PC-9 (cell line): ENCODE data around the gene GSK3B. TPM values are rescaled to one million over a fixed set of nuclear protein-coding genes. Genes with fewer than 3 reads are reported as not detected.
"Not testable (repeated sequence)": the region's sequence is repeated elsewhere in the genome, so short reads cannot be mapped to it uniquely, and the experiment has no call there.

Experiments
- BruUV-seq: library from RNA; stranded (reverse); fragments of 400-500 nt; replicated peaks from 2 replicates; lab custom pipeline; 2021; lab: Mats Ljungman, UMichigan
- CTCF ChIA-PET: fragments of 300-600 bp; sonication (Branson Sonifier 250); formaldehyde crosslinking; loops from one replicate; lab custom pipeline; 2022; ENCODE audit warnings: antibody characterized with exemption; lab: Charles Lee
- POLR2A ChIA-PET: fragments of 300-600 bp; sonication (Branson Sonifier 250); formaldehyde crosslinking; loops from one replicate; lab custom pipeline; 2022; ENCODE audit warnings: antibody characterized with exemption; ENCODE audit not compliant: unreplicated experiment; lab: Charles Lee
- DNase-seq, 2 experiments: peaks; one replicate each; pipeline versions ENCODE4 v3.0.0 to v3.0.0-alpha.2; 2015 to 2022; ENCODE audit warnings: mixed read lengths in 1 of 2
- H2AFZ ChIP-seq: fragments of 200-600 bp; sonication (generic); 2 replicates; pipeline ENCODE4 v1.8.1; 2017; ENCODE audit warnings: antibody characterized with exemption
- H3F3A ChIP-seq: fragments of 200-600 bp; sonication (generic); 2 replicates; pipeline ENCODE4 v1.8.1; 2017; ENCODE audit warnings: antibody characterized with exemption, mild to moderate bottlenecking, low read depth; ENCODE audit not compliant: insufficient read depth
- H3K27ac ChIP-seq: fragments of 200-600 bp; sonication (generic); 2 replicates; pipeline ENCODE4 v1.6.1; 2016; ENCODE audit warnings: mixed run types
- H3K27me3 ChIP-seq: fragments of 200-600 bp; sonication (generic); 2 replicates; pipeline ENCODE4 v1.6.1; 2016; ENCODE audit warnings: low read depth, mixed run types; ENCODE audit not compliant: insufficient read depth
- H3K36me3 ChIP-seq: fragments of 200-600 bp; sonication (generic); 2 replicates; pipeline ENCODE4 v1.6.1; 2016; ENCODE audit warnings: low read depth, mixed run types
- H3K4me1 ChIP-seq: fragments of 200-600 bp; sonication (generic); replicated peaks from 2 replicates; pipeline ENCODE4 v1.6.1; 2016; ENCODE audit warnings: mixed run types; ENCODE audit not compliant: insufficient read depth
- H3K4me2 ChIP-seq: fragments of 200-600 bp; sonication (generic); 2 replicates; pipeline ENCODE4 v1.6.1; 2017; ENCODE audit warnings: mixed run types
- H3K4me3 ChIP-seq: fragments of 200-600 bp; sonication (generic); 2 replicates; pipeline ENCODE4 v1.6.1; 2016; ENCODE audit warnings: mixed run types
- H3K79me2 ChIP-seq: fragments of 200-600 bp; sonication (generic); 2 replicates; pipeline ENCODE4 v1.6.1; 2017; ENCODE audit warnings: low read depth, mixed run types
- H3K9me2 ChIP-seq: fragments of 200-600 bp; sonication (generic); 2 replicates; pipeline ENCODE4 v1.8.1; 2017; ENCODE audit warnings: mild to moderate bottlenecking; ENCODE audit not compliant: insufficient read depth
- H3K9me3 ChIP-seq: fragments of 200-600 bp; sonication (generic); 2 replicates; pipeline ENCODE4 v1.8.1; 2016; ENCODE audit warnings: low read depth; ENCODE audit not compliant: insufficient read depth
- H4K20me1 ChIP-seq: fragments of 200-600 bp; sonication (generic); 2 replicates; pipeline ENCODE4 v1.8.1; 2017; ENCODE audit not compliant: insufficient read depth
- EZH2 ChIP-seq: fragments of 200-600 bp; sonication (generic); IDR thresholded peaks from 2 replicates; pipeline ENCODE4 v1.8.0; 2017; ENCODE audit warnings: antibody characterized with exemption, low read depth
- intact Hi-C: fragments of 100-400 bp; cut with micrococcal nuclease; formaldehyde crosslinking; loops from one replicate; pipeline ENCODE4 v1.10.0; 2022; ENCODE audit not compliant: unreplicated experiment
- total RNA-seq: library from RNA; stranded (reverse); gene quantifications from 2 replicates; pipeline ENCODE4 v1.2.3, GENCODE V29; 2021
- TF ChIP-seq, protein P1 (sequence below): fragments of 200-600 bp; sonication (generic); conservative IDR thresholded peaks from 2 replicates; pipeline ENCODE4 v1.6.1; 2017; ENCODE audit warnings: mixed run types, antibody characterized with exemption, mild to moderate bottlenecking, moderate library complexity

GSK3B gene
- total RNA-seq, 1 experiment from 2014 or later, result 62.0 TPM

DNA sequence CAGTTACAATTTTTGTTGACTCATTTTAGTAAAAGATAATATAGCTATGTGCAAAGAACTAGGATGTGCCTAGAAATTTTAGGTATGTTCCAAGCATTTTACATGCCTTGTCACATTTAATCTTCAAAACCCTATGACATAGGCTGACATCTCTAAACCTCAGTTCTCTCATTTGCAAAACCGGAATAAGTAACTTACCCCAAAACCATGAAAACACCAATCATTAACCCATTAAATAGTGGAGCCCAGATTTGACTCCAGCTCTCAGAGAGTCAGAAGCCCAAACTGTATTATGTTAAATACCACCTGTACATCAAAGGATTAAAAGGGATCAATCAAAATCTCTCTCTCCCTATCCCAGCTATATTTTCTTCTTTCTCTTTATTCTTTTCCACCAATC, 36.6 kb downstream of the GSK3B start:
- Histone ChIP-seq H3F3A (peaks cover 12% of the 10 kb centered on the region), H3K9me2 (no peaks in the 10 kb centered on the region), H3K4me2 (no peak overlapping the region), H2AFZ (no peak overlapping the region), H3K79me2 (peaks cover 99% of the 10 kb centered on the region), H3K27me3 (no peaks in the 10 kb centered on the region), H3K4me1 (no peaks in the 10 kb centered on the region), H3K36me3 (no peaks in the 10 kb centered on the region), H3K4me3 (no peak overlapping the region), H4K20me1 (peaks cover 72% of the 10 kb centered on the region), H3K27ac (no peak overlapping the region), H3K9me3 (no peaks in the 10 kb centered on the region)
- intact Hi-C loops, result no loop called here
- ChIA-PET CTCF (no interaction called here), POLR2A (interaction anchor here (0.6 kb wide), 1 partner anchor 14 kb away, joined by 4 read pairs; no protein-coding TSS in a partner anchor)
- TF ChIP-seq, protein P1, sequence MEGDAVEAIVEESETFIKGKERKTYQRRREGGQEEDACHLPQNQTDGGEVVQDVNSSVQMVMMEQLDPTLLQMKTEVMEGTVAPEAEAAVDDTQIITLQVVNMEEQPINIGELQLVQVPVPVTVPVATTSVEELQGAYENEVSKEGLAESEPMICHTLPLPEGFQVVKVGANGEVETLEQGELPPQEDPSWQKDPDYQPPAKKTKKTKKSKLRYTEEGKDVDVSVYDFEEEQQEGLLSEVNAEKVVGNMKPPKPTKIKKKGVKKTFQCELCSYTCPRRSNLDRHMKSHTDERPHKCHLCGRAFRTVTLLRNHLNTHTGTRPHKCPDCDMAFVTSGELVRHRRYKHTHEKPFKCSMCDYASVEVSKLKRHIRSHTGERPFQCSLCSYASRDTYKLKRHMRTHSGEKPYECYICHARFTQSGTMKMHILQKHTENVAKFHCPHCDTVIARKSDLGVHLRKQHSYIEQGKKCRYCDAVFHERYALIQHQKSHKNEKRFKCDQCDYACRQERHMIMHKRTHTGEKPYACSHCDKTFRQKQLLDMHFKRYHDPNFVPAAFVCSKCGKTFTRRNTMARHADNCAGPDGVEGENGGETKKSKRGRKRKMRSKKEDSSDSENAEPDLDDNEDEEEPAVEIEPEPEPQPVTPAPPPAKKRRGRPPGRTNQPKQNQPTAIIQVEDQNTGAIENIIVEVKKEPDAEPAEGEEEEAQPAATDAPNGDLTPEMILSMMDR, result no peak
- no peak for TF ChIP-seq EZH2
- BruUV-seq, result no TSS peak
- DNase-seq, result no peak

DNA sequence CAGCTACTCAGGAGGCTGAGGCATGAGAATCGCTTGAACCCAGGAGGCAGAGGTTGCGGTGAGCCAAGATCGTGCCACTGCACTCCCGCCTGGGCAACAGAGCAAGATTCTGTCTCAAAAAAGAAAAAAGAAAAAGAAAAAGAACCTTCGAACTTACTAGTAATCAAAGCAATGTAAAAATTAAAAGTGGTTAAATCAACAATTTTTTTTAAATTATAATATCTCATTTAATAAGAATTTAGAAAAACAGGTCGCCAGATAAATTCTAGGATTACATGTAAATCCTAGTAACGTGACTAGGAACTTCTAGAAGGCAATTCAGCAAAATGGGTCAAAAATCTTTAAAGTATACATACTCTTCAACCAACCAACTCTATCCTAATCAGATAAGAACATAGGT, 37.2 kb downstream of the GSK3B start:
- Histone ChIP-seq H3K4me3 (no peak overlapping the region), H3K4me1 (no peaks in the 10 kb centered on the region), H3K36me3 (no peaks in the 10 kb centered on the region), H3F3A (peaks cover 14% of the 10 kb centered on the region; the same call in 1 of the 2 replicates), H3K79me2 (peaks cover 99% of the 10 kb centered on the region), H3K4me2 (no peak overlapping the region), H2AFZ (no peak overlapping the region), H4K20me1 (peaks cover 72% of the 10 kb centered on the region), H3K27ac (no peak overlapping the region), H3K27me3 (no peaks in the 10 kb centered on the region), H3K9me2 (no peaks in the 10 kb centered on the region), H3K9me3 (no peaks in the 10 kb centered on the region)
- ChIA-PET CTCF (no interaction called here), POLR2A (no interaction called here)
- intact Hi-C loops, result no loop called here
- TF ChIP-seq, protein P1, result no peak
- no peak for TF ChIP-seq EZH2
- BruUV-seq, result no TSS peak
- DNase-seq, result no peak

DNA sequence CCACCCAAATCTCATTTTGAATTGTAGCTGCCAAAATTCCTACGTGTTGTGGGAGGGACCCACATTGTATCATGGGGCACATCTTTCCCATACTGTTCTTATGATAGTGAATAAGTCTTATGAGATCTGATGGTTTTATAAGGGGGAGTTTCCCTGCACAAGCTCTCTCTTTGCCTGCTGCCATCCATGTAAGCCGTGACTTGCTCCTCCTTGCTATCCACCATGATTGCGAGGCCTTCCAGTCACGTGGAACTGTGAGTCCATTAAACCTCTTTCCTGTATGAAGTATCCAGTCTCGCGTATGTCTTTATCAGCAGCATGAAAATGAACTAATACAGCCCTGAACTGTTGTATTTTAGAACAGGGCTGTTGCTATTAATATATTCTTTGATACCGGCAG, 40.6 kb downstream of the GSK3B start:
- not testable (repeated sequence) for DNase-seq

DNA sequence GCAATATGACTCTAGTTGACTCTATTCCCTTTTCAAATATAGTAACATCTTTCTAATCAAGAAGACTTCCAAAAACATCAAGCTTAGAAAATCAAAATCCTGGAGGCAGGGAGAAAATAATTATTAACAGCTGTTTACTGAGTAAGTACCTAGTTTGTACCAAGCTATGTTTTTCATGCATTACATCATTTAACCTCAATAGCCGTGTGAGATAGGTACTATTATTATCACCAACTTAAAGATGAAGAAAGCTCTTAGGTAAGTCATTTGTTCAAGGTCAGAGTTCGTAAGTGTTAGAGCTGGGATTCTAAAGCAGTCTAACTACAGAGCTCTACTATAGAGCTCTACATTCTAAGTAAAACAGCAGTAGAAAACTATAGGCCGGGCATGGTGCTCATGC, 41.6 kb downstream of the GSK3B start:
- no peak overlapping the region for H3K4me3 ChIP-seq
- H3K4me1 ChIP-seq, result no peaks in the 10 kb centered on the region
- no peaks in the 10 kb centered on the region for H3K36me3 ChIP-seq
- TF ChIP-seq, protein P1, result no peak
- no peak for TF ChIP-seq EZH2
- H3K27ac ChIP-seq, result no peak overlapping the region
- no peaks in the 10 kb centered on the region for H3K9me3 ChIP-seq
- H3K27me3 ChIP-seq, result no peaks in the 10 kb centered on the region
- intact Hi-C loops, result no loop called here
- H2AFZ ChIP-seq, result no peak overlapping the region
- H3K9me2 ChIP-seq, result no peaks in the 10 kb centered on the region
- H3K79me2 ChIP-seq, result peaks cover 100% of the 10 kb centered on the region
- H4K20me1 ChIP-seq, result peaks cover 60% of the 10 kb centered on the region
- H3F3A ChIP-seq, result 0 out of 2 replicates have a peak, but pooled peaks cover 14% of the 10 kb centered on the region
- ChIA-PET CTCF (no interaction called here), POLR2A (interaction anchor here (0.5 to 0.7 kb wide), 2 partner anchors 67 to 214 kb away, joined by 3 read pairs; no protein-coding TSS in a partner anchor)
- DNase-seq, result no peak
- no TSS peak for BruUV-seq
- no peak overlapping the region for H3K4me2 ChIP-seq

More for the DNA sequence above, 40.6 kb downstream of the GSK3B start:
- H2AFZ ChIP-seq, POLR2A ChIA-PET, H3K9me3 ChIP-seq, H3K27ac ChIP-seq, H3K27me3 ChIP-seq, CTCF ChIA-PET, H3K36me3 ChIP-seq, H3K4me3 ChIP-seq, BruUV-seq, H3K4me1 ChIP-seq, intact Hi-C loops, H3K4me2 ChIP-seq, H3K9me2 ChIP-seq: not testable (repeated sequence)
- Histone ChIP-seq H3K79me2 (peaks cover 100% of the 10 kb centered on the region), H3F3A (0 out of 2 replicates have a peak, but pooled peaks cover 14% of the 10 kb centered on the region), H4K20me1 (peaks cover 62% of the 10 kb centered on the region)
